HepG2 (cell line): ENCODE data around the gene PKP4. TPM values are rescaled to one million over a fixed set of nuclear protein-coding genes. Genes with fewer than 3 reads are reported as not detected.

ENCODE experiments used
- CEBPB ChIP-seq: IDR thresholded peaks from 2 replicates; pipeline ENCODE4 v1.6.1; 2011; ENCODE audit warnings: low read depth, low read length, improper control_type of control experiment, borderline replicate concordance
- CHD4 ChIP-seq: fragments of 200-600 bp; sonication (generic); IDR thresholded peaks from 2 replicates; pipeline ENCODE4 v1.7.0; 2017; ENCODE audit warnings: mild to moderate bottlenecking, low read length, borderline replicate concordance
- ELF1 ChIP-seq: sonication (generic); formaldehyde crosslinking; IDR thresholded peaks from 2 replicates; pipeline ENCODE4 v1.4.0; 2020; ENCODE audit warnings: missing genetic modification reagents
- FOXA1 ChIP-seq, 2 experiments: fragments of 450-650 bp in 1 of 2; sonication (generic) in 1 of 2; formaldehyde crosslinking in 1 of 2; IDR thresholded peaks; 2 replicates each; pipeline versions ENCODE4 v1.4.0 to v1.6.1; 2016 to 2020; ENCODE audit warnings: missing genetic modification reagents in 1 of 2
- HOMEZ ChIP-seq: IDR thresholded peaks from 2 replicates; pipeline ENCODE4 v1.6.1; 2016; ENCODE audit warnings: low read depth
- KAT7 ChIP-seq: IDR thresholded peaks from 2 replicates; pipeline ENCODE4 v1.6.1; 2018; ENCODE audit warnings: borderline replicate concordance, missing compliant biosample characterization
- KAT8 ChIP-seq: IDR thresholded peaks from 2 replicates; pipeline ENCODE4 v1.6.1; 2016; ENCODE audit warnings: missing genetic modification reagents, missing compliant biosample characterization
- KLF12 ChIP-seq: sonication (generic); formaldehyde crosslinking; IDR thresholded peaks from 2 replicates; pipeline ENCODE4 v1.4.0; 2020; ENCODE audit warnings: missing genetic modification reagents, borderline replicate concordance
- MAFK ChIP-seq, 2 experiments: IDR thresholded peaks in 1 of 2; conservative IDR thresholded peaks in 1 of 2; 2 replicates each; pipeline ENCODE4 v1.6.1; 2011; ENCODE audit warnings: improper control_type of control experiment in 2 of 2, low read length in 2 of 2
- MED13 ChIP-seq: sonication (generic); formaldehyde crosslinking; IDR thresholded peaks from 2 replicates; pipeline ENCODE4 v1.5.0; 2020; ENCODE audit warnings: missing genetic modification reagents
- MIER3 ChIP-seq: IDR thresholded peaks from 2 replicates; pipeline ENCODE4 v1.6.1; 2016; ENCODE audit warnings: missing compliant biosample characterization, borderline replicate concordance
- NFKBIZ ChIP-seq: IDR thresholded peaks from 2 replicates; pipeline ENCODE4 v1.6.1; 2018; ENCODE audit warnings: missing genetic modification reagents, missing compliant biosample characterization
- NR2F1 ChIP-seq, 2 experiments: fragments of 450-650 bp in 1 of 2; formaldehyde crosslinking in 1 of 2; IDR thresholded peaks; 2 replicates each; pipeline versions ENCODE4 v1.5.0 to v1.6.1; 2016 to 2020; ENCODE audit warnings: mild to moderate bottlenecking in 1 of 2, missing compliant biosample characterization in 1 of 2, missing genetic modification reagents in 1 of 2, moderate library complexity in 1 of 2
- SMARCC2 ChIP-seq: fragments of 450-650 bp; IDR thresholded peaks from 2 replicates; pipeline ENCODE4 v1.6.1; 2017; ENCODE audit warnings: antibody characterized with exemption, mild to moderate bottlenecking
- SNAPC5 ChIP-seq: sonication (generic); formaldehyde crosslinking; IDR thresholded peaks from 2 replicates; pipeline ENCODE4 v1.8.1; 2023; ENCODE audit warnings: mild to moderate bottlenecking, missing genetic modification reagents, borderline replicate concordance
- ZNF235 ChIP-seq: sonication (generic); formaldehyde crosslinking; IDR thresholded peaks from 2 replicates; pipeline ENCODE4 v1.8.1; 2023; ENCODE audit warnings: mild to moderate bottlenecking, missing genetic modification reagents, borderline replicate concordance
- ZNF251 ChIP-seq: sonication (generic); formaldehyde crosslinking; IDR thresholded peaks from 2 replicates; pipeline ENCODE4 v1.9.0; 2021; ENCODE audit warnings: mild to moderate bottlenecking, missing genetic modification reagents
- ZNF264 ChIP-seq: sonication (generic); formaldehyde crosslinking; IDR thresholded peaks from 2 replicates; pipeline ENCODE4 v1.4.0; 2020; ENCODE audit warnings: missing genetic modification reagents
- ZNF446 ChIP-seq: sonication (generic); formaldehyde crosslinking; IDR thresholded peaks from 2 replicates; pipeline ENCODE4 v1.5.0; 2020; ENCODE audit warnings: mild to moderate bottlenecking, missing genetic modification reagents
- ZNF747 ChIP-seq: sonication (generic); formaldehyde crosslinking; IDR thresholded peaks from 2 replicates; pipeline ENCODE4 v1.8.1; 2023; ENCODE audit warnings: missing genetic modification reagents, mild to moderate bottlenecking, borderline replicate concordance
- polyA plus RNA-seq, 8 experiments: library from polyadenylated mRNA; depleted of rRNA in 3 of 8; stranded (reverse) in 7 of 8; unstranded in 1 of 8; fragments of >200 nt; fragmentation: Illumina TruSeq in 4 of 8; extraction: Trizol in 4 of 8; gene quantifications; 2 replicates each; pipeline versions ENCODE4 v1.2.1 to v1.2.3, GENCODE V29; 2011 to 2016; ENCODE audit warnings: low read depth in 4 of 8, missing spikeins in 1 of 8, mixed read lengths in 1 of 8; ENCODE audit not compliant: insufficient read depth in 1 of 8
- total RNA-seq, 5 experiments: library from RNA; depleted of rRNA; stranded (reverse); fragments of >200 nt; fragmentation: Illumina TruSeq; extraction: Trizol; gene quantifications; 2 replicates each; pipeline ENCODE4 v1.2.3, GENCODE V29; 2016; ENCODE audit warnings: low read depth in 1 of 5
- TF ChIP-seq, protein P1 (sequence below): sonication (generic); formaldehyde crosslinking; IDR thresholded peaks from 2 replicates; pipeline ENCODE4 v1.4.0; 2020; ENCODE audit warnings: low read depth, missing genetic modification reagents

Gene PKP4
- total and polyA plus RNA-seq, 2 of the 13 experiments (the other 11 are each of a cell fraction or from before 2014, with no cell fraction given): 80.9 to 90.5 TPM

DNA sequence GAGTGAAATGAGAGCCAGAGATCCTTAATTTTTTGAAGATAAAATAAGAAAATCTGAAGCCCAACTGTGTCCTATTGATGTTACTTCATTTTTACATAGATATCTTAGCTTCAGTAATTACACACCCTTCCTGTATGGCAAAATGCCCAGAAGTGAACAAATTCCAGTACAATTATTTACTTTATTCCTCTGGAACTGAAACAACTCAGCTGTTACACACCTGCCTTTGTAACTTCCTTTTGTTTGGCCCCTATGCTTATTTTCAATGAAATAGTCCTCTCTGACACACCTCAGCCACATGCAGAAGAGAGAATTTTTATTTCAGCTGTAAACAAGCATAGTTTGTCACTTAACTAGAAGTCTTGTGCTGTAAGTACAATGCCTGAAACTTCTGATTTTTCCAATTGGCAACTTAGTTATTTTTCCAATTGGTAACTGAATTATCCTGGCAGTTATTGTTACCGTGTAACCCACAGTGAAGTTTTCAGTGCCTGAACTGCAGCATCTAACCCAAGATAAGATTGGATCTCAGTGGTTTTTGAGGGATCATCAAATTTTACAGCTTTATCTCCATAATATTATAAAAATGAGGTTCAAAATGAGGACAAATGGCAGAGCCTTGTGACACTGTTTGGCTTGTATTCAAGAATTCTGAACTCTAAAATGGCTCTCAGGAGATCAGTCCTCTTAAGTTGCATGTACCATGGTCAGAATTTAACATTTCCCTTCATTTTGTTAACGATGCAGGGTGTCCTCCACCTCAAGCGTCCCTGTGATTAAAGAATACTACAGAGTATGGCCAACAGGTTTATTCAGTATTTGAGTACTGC is 82.6 kb downstream of the PKP4 start (continued):
- TF ChIP-seq ZNF446 (CRISPR knock-in tag) (no peak), NFKBIZ (CRISPR knock-in tag) (no peak), ZNF264 (CRISPR knock-in tag) (0 out of 2 replicates have a peak, but pooled peaks have one; percentile 27), MAFK (conservative IDR thresholded peaks at IDR 0.05 in 1 of 2, IDR thresholded peaks at IDR 0.05 in 1 of 2; ENCODE audit: low read length in 2 of 2) (no peak), CHD4 (peak; percentile 59; the same call in 1 of the 2 replicates), KAT7 (CRISPR knock-in tag) (no peak), HOMEZ (CRISPR knock-in tag) (peak; percentile 97), FOXA1 (IDR thresholded peaks at IDR 0.05) (no peak), FOXA1 (CRISPR knock-in tag; IDR thresholded peaks at IDR 0.05) (peak; percentile 65), SNAPC5 (CRISPR knock-in tag) (no peak), ZNF747 (CRISPR knock-in tag) (no peak), ZNF251 (CRISPR knock-in tag) (no peak), KLF12 (CRISPR knock-in tag) (no peak), ELF1 (CRISPR knock-in tag) (peak; percentile 26; the same call in 1 of the 2 replicates), SMARCC2 (no peak), ZNF235 (CRISPR knock-in tag) (no peak), CEBPB (peak; percentile 25; the same call in 1 of the 2 replicates), MIER3 (CRISPR knock-in tag) (0 out of 2 replicates have a peak, but pooled peaks have one; percentile 26), KAT8 (CRISPR knock-in tag) (peak; percentile 60; the same call in 1 of the 2 replicates), NR2F1 (CRISPR knock-in tag; IDR thresholded peaks at IDR 0.05) (peak in 1 of 2 experiments; percentile 21; a peak in 1 of 4 replicates), MED13 (CRISPR knock-in tag) (no peak)
- TF ChIP-seq, protein P1, sequence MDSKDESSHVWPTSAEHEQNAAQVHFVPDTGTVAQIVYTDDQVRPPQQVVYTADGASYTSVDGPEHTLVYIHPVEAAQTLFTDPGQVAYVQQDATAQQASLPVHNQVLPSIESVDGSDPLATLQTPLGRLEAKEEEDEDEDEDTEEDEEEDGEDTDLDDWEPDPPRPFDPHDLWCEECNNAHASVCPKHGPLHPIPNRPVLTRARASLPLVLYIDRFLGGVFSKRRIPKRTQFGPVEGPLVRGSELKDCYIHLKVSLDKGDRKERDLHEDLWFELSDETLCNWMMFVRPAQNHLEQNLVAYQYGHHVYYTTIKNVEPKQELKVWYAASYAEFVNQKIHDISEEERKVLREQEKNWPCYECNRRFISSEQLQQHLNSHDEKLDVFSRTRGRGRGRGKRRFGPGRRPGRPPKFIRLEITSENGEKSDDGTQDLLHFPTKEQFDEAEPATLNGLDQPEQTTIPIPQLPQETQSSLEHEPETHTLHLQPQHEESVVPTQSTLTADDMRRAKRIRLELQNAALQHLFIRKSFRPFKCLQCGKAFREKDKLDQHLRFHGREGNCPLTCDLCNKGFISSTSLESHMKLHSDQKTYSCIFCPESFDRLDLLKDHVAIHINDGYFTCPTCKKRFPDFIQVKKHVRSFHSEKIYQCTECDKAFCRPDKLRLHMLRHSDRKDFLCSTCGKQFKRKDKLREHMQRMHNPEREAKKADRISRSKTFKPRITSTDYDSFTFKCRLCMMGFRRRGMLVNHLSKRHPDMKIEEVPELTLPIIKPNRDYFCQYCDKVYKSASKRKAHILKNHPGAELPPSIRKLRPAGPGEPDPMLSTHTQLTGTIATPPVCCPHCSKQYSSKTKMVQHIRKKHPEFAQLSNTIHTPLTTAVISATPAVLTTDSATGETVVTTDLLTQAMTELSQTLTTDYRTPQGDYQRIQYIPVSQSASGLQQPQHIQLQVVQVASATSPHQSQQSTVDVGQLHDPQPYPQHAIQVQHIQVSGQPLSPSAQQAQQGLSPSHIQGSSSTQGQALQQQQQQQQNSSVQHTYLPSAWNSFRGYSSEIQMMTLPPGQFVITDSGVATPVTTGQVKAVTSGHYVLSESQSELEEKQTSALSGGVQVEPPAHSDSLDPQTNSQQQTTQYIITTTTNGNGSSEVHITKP (CRISPR knock-in tag): peak; percentile 79; the same call in 1 of the 2 replicates
